KMS-11 (cell line): Measurements from ENCODE around the gene TAS1R1.
A peak's percentile ranks its signal among the peaks of the same experiment; 100 is the strongest.

Experiments used
- H2AFZ ChIP-seq: fragments of 200-600 bp; sonication (generic); 2 replicates; pipeline ENCODE4 v1.6.1; 2016; ENCODE audit warnings: antibody characterized with exemption, mixed run types, low read depth
- H3K27ac ChIP-seq: fragments of 200-600 bp; sonication (generic); 2 replicates; pipeline ENCODE4 v1.6.1; 2016; ENCODE audit warnings: mild to moderate bottlenecking, mixed run types
- H3K27me3 ChIP-seq: fragments of 200-600 bp; sonication (generic); 2 replicates; pipeline ENCODE4 v1.6.1; 2017; ENCODE audit warnings: mild to moderate bottlenecking, low read depth, mixed run types, moderate library complexity; ENCODE audit not compliant: insufficient read depth
- H3K36me3 ChIP-seq: fragments of 200-600 bp; sonication (generic); 2 replicates; pipeline ENCODE4 v1.6.1; 2017; ENCODE audit warnings: mild to moderate bottlenecking, mixed run types; ENCODE audit not compliant: insufficient read depth
- H3K4me1 ChIP-seq: fragments of 200-600 bp; sonication (generic); 2 replicates; pipeline ENCODE4 v1.6.1; 2016; ENCODE audit warnings: mild to moderate bottlenecking, low read depth, mixed run types; ENCODE audit not compliant: poor library complexity, severe bottlenecking
- H3K4me2 ChIP-seq: fragments of 200-600 bp; sonication (generic); 2 replicates; pipeline ENCODE4 v1.7.0; 2016; ENCODE audit warnings: mild to moderate bottlenecking, mixed run types
- H3K4me3 ChIP-seq: fragments of 200-600 bp; sonication (generic); IDR thresholded peaks from 2 replicates; pipeline ENCODE4 v1.6.1; 2017; ENCODE audit warnings: low read depth, low read length, mixed read lengths; ENCODE audit not compliant: insufficient read depth
- H3K79me2 ChIP-seq: fragments of 200-600 bp; sonication (generic); 2 replicates; pipeline ENCODE4 v1.6.1; 2016; ENCODE audit warnings: low read depth, mixed run types; ENCODE audit not compliant: insufficient read depth
- H3K9ac ChIP-seq: fragments of 200-600 bp; sonication (generic); 2 replicates; pipeline ENCODE4 v1.6.1; 2016; ENCODE audit warnings: mild to moderate bottlenecking, mixed run types
- H4K20me1 ChIP-seq: fragments of 200-600 bp; sonication (generic); 2 replicates; pipeline ENCODE4 v1.6.1; 2016; ENCODE audit warnings: mild to moderate bottlenecking, mixed run types; ENCODE audit not compliant: insufficient read depth
- CTCF ChIP-seq: fragments of 200-600 bp; sonication (generic); conservative IDR thresholded peaks from 2 replicates; pipeline ENCODE4 v1.6.1; 2017; ENCODE audit warnings: low read depth, mild to moderate bottlenecking, antibody characterized with exemption, low read length, moderate library complexity, mixed read lengths

Gene TAS1R1

GRCh38 chr1:6586404-6586816 lies 31.3 kb downstream of the TAS1R1 start:
- Histone ChIP-seq H3K4me2 (no peak overlapping the region), H3K4me1 (peaks cover 22% of the 10 kb centered on the region), H3K36me3 (no peaks in the 10 kb centered on the region), H4K20me1 (no peaks in the 10 kb centered on the region), H3K9ac (no peak overlapping the region), H3K4me3 (no peak overlapping the region), H3K79me2 (no peaks in the 10 kb centered on the region; the same call in 1 of the 2 replicates), H2AFZ (no peak overlapping the region), H3K27ac (no peak overlapping the region), H3K27me3 (no peaks in the 10 kb centered on the region)
- no peak for TF ChIP-seq CTCF

DNA sequence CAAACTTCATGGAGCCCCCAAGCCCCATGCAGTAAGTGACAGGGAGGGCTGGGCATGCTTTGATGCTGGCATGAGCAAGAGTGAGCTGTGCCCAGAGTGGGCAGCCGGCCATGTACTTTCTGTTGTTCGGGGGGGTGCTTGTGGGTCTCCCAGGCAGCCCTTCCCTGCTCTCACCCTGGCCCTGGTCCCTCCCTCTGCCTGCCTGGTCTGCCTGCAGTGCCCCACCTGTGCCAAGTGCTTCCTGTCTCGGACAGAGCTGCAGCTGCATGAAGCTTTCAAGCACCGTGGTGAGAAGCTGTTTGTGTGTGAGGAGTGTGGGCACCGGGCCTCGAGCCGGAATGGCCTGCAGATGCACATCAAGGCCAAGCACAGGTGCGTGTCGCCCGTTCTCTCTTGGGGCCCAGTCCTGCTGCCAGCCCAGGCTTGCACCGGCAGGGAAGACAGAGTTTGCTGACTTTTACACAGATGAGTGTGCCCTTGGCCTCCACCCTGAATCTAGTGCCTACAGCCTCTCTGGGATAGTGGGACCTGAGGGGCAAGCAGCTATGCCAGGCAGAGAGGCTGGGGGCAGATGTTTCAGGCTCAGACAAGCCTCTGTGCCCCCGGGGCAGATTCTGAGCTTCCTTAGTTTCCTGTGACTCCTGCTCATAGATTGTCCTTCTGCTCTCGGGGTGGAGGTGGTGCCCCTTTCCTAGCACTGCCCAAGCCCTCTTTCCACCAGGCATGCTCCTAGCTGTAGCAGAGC lies 32.3 kb downstream of the TAS1R1 start:
- no peak for TF ChIP-seq CTCF
- Histone ChIP-seq H3K79me2 (no peaks in the 10 kb centered on the region; the same call in 1 of the 2 replicates), H3K27ac (peak overlapping the region; percentile 7; the same call in 1 of the 2 replicates), H4K20me1 (no peaks in the 10 kb centered on the region), H3K27me3 (no peaks in the 10 kb centered on the region), H3K4me3 (no peak overlapping the region), H3K4me2 (no peak overlapping the region), H3K4me1 (peaks cover 12% of the 10 kb centered on the region), H2AFZ (no peak overlapping the region), H3K9ac (no peak overlapping the region), H3K36me3 (no peaks in the 10 kb centered on the region)

DNA sequence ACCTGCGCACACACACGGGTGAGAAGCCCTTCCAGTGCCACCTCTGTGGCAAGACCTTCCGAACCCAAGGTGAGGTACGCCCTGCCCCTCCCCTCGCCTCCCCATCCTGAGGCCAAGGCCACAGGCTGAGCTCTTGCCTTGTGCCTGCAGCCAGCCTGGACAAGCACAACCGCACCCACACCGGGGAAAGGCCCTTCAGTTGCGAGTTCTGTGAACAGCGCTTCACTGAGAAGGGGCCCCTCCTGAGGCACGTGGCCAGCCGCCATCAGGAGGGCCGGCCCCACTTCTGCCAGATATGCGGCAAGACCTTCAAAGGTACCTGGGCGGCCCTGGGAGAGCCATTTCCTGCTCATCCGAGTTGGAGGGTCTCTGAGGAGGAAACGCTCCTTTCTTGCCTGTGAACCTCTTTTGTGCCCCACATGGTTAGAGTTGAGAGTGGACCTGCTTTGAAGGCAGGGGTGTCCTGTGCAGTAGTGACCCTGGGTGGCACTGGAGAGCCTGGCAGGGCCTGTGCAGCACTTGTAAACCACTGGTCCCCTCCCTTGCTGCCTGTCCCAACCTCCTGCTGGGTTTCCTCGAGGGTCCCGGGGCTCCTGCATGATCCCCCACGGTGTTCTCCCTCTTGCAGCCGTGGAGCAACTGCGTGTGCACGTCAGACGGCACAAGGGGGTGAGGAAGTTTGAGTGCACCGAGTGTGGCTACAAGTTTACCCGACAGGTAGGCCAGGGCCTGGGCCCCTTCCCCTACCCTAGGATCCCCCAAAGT lies 33.2 kb downstream of the TAS1R1 start:
- TF ChIP-seq CTCF, result no peak
- H3K27ac ChIP-seq, result no peak overlapping the region
- no peak overlapping the region for H3K4me3 ChIP-seq
- no peak overlapping the region for H2AFZ ChIP-seq
- no peaks in the 10 kb centered on the region for H3K79me2 ChIP-seq
- H3K36me3 ChIP-seq, result no peaks in the 10 kb centered on the region
- no peaks in the 10 kb centered on the region for H3K27me3 ChIP-seq
- H3K9ac ChIP-seq, result no peak overlapping the region
- H4K20me1 ChIP-seq, result no peaks in the 10 kb centered on the region
- peaks cover 5% of the 10 kb centered on the region for H3K4me1 ChIP-seq
- H3K4me2 ChIP-seq, result no peak overlapping the region

DNA sequence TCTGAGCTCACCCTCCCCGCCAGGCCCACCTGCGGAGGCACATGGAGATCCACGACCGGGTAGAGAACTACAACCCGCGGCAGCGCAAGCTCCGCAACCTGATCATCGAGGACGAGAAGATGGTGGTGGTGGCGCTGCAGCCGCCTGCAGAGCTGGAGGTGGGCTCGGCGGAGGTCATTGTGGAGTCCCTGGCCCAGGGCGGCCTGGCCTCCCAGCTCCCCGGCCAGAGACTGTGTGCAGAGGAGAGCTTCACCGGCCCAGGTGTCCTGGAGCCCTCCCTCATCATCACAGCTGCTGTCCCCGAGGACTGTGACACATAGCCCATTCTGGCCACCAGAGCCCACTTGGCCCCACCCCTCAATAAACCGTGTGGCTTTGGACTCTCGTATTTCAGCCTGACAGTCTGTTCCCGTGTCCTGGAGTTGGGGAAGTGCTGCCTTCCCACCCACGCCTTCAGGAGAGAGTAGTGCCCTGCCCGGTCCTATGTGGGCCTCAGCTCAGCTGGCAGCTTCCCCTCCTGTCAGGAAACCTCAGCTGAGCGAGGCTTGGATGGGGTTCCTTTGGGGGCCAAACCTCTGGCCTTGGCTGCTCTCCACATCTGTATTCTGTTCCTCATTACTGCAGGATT lies 33.9 kb downstream of the TAS1R1 start:
- no peak overlapping the region for H3K4me2 ChIP-seq
- no peak for TF ChIP-seq CTCF
- H3K27ac ChIP-seq, result no peak overlapping the region
- H3K4me1 ChIP-seq, result peaks cover 2% of the 10 kb centered on the region
- H4K20me1 ChIP-seq, result no peaks in the 10 kb centered on the region
- no peaks in the 10 kb centered on the region for H3K27me3 ChIP-seq
- H3K9ac ChIP-seq, result no peak overlapping the region
- no peaks in the 10 kb centered on the region for H3K36me3 ChIP-seq
- no peak overlapping the region for H2AFZ ChIP-seq
- no peak overlapping the region for H3K4me3 ChIP-seq
- no peaks in the 10 kb centered on the region for H3K79me2 ChIP-seq
